ENCODE results near the gene ENG.

- TF ChIP-seq, protein P1, sequence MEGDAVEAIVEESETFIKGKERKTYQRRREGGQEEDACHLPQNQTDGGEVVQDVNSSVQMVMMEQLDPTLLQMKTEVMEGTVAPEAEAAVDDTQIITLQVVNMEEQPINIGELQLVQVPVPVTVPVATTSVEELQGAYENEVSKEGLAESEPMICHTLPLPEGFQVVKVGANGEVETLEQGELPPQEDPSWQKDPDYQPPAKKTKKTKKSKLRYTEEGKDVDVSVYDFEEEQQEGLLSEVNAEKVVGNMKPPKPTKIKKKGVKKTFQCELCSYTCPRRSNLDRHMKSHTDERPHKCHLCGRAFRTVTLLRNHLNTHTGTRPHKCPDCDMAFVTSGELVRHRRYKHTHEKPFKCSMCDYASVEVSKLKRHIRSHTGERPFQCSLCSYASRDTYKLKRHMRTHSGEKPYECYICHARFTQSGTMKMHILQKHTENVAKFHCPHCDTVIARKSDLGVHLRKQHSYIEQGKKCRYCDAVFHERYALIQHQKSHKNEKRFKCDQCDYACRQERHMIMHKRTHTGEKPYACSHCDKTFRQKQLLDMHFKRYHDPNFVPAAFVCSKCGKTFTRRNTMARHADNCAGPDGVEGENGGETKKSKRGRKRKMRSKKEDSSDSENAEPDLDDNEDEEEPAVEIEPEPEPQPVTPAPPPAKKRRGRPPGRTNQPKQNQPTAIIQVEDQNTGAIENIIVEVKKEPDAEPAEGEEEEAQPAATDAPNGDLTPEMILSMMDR (IDR thresholded peaks at IDR 0.05) = no peak
- no peak for TF ChIP-seq POLR2A (IDR thresholded peaks at IDR 0.05)
Measured at GRCh38 chr9:127874301-127875221, 20.1 kb upstream of the ENG start.

Data from heart left ventricle (tissue), 13 donors.